ENCODE results near the gene AHNAK. TPM values are rescaled to one million over a fixed set of nuclear protein-coding genes. Genes with fewer than 3 reads are reported as not detected.
A peak's percentile ranks its signal among the peaks of the same experiment; 100 is the strongest.
"Not testable (repeated sequence)": the region's sequence is repeated elsewhere in the genome, so short reads cannot be mapped to it uniquely, and the experiment has no call there.

AHNAK gene
- total RNA-seq, 1 donor from 2014 or later, result 214 TPM

DNA sequence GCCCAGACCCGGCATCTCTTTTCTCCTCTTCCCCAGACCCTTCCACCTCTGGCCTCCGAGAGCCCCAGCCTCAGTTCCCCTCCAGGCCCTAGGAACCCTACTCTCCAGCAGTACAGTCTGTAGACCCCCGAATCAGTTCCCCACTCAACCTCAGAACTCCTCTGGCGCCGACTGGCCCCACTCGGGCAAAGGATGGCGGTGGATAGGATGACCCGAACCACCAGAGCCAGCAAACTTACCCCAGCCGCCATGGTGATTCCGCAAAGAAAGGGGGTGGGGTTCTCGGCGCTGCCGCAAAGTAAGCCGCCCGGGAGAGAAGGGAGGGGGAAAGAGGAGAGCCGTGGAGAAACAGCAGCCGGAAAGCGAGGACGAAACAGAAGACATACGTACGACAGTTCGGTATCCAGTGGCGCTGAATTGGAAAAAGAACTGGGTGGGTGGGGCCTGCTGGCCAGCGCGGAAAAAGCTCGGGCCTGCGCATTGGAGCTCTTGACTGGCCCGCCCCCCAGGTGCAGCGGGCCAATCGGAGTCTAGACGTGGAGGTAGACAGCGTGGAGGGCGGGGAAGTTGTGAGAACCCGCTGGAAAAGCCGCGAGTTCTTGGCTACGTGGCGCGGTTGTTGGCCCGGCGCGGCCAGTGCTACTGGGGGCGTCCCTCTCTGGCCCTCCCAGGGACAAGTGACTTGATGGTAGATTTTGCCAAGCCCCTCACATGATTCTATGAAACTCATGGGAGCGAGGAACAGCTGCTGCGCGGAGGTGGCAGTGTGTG lies 27.2 kb upstream of the AHNAK start, which contains the start of gene EEF1G:
Gene EEF1G, minus strand, starts transcription at position 300 of the 771 bp plus-strand sequence. Its CDS starts 49 bp downstream, at position 251.
- peak; percentile 100 for DNase-seq (ENCODE audit: low read depth in 2 of 2)

DNA sequence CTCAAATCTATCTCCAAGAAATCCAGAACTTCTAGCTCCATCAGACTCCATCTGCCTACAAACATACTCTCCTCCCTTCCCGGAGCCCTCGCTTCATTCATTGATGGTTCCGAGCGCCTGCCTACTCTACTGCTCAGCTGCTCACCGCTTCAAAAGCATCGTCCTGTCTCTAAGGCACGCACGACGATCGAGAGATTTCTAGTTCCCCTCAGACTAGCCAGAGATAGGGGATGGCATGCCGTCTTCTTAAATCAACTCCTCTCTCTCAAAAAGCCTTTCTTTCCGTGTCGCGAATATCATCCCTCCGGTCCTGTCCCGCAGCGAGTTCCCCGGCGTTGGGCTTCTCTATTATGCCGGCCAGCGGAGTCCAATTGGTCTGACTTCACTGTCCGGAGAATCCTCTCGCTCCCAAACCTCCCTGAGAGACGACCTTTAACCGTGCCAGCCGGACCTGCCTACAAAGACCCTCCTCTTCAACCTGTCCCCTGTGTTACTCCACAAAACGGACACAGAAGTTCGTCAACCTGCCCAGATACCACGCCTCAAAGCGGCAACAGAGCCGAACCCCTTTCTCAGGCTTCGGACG lies 26.5 kb upstream of the AHNAK start:
- DNase-seq (ENCODE audit: low read depth in 2 of 2), result peak; percentile 31 to 53

DNA sequence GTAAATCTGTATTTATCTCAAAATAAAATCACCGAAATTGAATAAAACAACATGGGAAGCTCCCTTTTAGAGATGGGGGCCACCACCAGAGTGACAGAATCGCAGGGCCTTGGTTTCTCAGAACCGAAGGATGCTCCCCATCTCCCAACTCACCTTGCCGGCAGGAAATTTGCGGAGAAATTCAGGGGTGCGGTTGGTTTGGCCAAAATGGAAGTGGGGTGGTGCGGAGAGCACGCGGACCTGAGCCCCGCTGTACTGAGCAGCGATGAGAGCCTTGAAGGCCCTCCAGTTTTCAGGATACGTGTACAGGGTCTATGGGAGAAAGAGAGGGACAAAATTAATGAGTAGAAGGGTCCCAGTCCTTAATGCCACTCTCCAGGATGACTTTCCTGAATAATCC lies 25.8 kb upstream of the AHNAK start:
- no peak for DNase-seq (ENCODE audit: low read depth in 2 of 2)

DNA sequence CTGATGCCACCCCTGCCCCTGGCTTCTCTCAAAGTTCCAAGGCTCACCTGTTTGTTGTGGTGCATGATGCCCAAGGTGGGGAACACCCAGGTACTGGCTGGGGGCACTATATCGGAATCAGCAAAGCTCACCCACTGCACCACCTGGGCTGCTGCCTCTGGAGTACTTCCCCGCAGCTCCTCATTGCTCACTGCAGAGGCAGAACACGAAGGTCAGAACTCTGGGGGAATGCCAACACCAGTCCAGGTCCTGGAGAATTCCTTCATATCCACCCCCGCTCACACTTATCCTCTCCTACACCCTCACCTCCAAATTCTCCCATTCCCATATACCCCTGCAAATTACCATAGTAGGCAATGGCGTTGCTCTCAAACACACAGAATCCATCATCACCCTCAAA lies 24.9 kb upstream of the AHNAK start:
- not testable (repeated sequence) for DNase-seq (ENCODE audit: low read depth in 2 of 2)

- not testable (repeated sequence) for DNase-seq (ENCODE audit: low read depth in 2 of 2)
These were observed 24.3 kb upstream of the AHNAK start for GRCh38 chr11:62570903-62571302.

GRCh38 chr11:62569611-62570010 lies 23.0 kb upstream of the AHNAK start:
- no peak for DNase-seq (ENCODE audit: low read depth in 2 of 2)

DNA sequence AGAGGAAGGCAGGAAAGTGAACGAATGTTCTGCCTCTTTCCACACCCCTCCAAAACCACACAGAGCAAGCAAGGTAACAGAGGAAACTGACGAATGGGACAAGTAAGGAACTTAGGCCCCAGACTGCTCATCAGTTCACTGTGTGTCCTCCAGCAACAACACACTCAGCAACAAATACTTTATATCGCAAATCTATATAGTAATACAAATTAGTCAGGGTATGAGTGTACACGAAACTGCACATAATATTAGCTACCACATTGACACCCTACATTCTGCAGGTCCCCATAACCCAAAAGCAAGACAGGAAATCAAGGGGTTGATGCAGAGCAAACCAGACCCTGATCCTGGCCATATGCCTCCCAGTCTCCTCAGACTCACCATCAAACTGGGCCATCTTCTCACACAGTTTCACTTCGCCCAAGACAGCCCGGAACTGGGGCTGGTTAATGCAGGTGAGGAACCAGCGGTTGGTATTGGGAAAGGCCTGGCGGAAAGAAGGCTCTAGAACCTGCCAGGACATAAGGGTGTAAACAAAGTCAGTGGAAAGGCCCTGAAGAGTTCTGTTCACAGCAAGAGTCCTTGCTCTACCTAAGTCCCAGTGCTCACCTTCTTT lies 20.5 kb upstream of the AHNAK start:
- DNase-seq (ENCODE audit: low read depth in 2 of 2), result no peak

DNA sequence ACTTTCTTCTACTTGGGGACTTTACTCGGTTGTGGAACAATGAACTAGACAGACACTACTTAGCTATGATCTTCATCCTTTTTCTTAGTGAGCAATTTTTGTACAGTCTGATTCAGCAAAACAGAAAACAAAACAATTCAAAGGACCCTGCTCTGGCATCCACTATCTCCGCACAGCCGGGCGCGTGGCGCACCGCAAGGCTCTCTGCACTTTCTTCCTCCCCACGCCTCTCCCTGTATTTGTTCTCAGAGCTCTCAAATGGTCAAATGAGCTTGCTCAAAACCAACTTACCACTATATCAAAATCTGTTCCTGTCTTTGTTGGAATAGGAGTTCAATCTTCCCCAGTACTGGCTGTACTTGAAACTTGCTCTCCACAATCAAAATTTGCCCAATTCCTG lies 19.6 kb upstream of the AHNAK start:
- DNase-seq (ENCODE audit: low read depth in 2 of 2), result no peak

DNA sequence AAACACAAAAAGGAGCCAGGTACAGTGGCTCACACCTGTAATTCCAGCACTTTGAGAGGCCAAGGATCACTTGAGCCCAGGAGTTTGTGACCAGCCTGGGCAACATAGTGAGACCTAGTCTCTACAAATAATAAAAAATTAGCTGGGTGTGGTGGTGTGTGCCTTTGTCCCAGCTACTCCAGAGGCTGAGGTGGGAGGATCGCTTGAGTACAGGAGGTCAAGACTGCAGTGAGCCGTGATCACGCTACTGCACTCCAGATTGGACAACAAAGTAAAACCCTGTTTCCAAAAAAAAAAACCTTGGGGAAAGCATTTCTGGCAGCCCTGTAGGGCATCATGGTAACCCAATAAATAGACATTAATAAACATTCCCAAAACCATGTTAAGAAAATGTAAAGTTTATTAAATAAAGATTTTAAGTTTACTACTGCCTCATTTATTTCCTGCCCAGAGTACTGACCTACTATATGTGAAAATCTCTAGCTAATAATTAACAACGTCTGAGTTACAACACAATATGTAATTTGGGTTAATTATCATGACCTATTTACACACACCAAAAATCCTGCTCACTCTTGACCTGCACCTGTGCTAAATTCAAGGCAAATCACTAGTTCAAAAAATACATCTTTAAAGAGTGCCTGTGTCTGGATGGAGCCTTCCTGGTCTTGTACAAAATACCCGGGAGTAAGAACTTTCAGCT lies 18.6 kb upstream of the AHNAK start:
- DNase-seq (ENCODE audit: low read depth in 2 of 2), result no peak

DNA sequence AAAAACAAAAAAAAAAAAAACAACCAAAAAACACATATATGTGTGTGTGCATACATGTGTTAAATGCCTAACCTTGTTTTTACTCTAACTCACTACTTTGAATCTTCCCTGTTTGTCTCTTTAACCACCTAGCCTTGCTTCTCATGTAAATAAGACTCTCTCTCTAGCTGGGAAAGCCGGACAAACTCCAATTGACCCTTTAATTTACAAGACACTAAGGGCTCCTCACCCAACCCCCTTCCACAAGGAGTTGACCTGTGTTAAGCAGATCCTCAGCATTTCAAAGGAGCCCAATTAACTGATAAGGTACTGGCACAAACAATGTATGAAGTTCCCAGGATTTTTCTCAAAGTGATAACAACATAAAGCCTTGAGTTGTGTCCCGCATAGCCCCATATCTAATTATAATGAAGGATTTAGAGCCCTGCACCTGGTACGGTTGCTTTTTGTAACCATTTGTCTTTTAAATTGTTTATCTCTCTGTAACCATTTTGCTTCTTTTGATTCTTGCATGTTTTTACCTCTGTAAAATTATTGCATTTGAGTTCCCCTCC lies 15.1 kb upstream of the AHNAK start:
- not testable (repeated sequence) for DNase-seq (ENCODE audit: low read depth in 2 of 2)

- peak; percentile 92 to 96 for DNase-seq (ENCODE audit: low read depth in 2 of 2)
These were observed 14.0 kb upstream of the AHNAK start for GRCh38 chr11:62560566-62561103.

DNA sequence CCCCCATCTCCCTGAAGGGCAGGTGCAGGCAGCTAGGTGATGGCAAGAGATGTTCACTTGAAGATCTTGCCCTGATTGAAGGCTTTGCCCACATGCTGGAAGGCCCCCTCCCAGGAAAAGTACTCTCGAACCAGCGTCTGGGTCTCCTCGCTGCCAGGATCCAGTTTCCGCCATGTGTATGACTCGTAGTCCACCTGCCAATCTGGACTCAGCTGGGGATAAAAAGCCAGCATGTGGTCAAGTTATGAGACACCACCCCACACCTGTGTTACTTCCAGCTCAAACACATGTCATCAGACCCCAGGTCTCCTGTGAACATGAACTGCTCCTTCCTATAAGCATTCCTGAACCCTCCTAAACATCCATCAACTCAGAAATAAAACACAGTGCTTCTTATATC lies 13.0 kb upstream of the AHNAK start:
- not testable (repeated sequence) for DNase-seq (ENCODE audit: low read depth in 2 of 2)

GRCh38 chr11:62559204-62559603 lies 12.6 kb upstream of the AHNAK start:
- no peak for DNase-seq (ENCODE audit: low read depth in 2 of 2)

- no peak for DNase-seq (ENCODE audit: low read depth in 2 of 2)
These were observed 12.1 kb upstream of the AHNAK start for GRCh38 chr11:62558669-62559068.

GRCh38 chr11:62556875-62557631 lies 10.4 kb upstream of the AHNAK start:
- no peak for DNase-seq (ENCODE audit: low read depth in 2 of 2)

GRCh38 chr11:62556108-62556874 lies 9.7 kb upstream of the AHNAK start:
- peak; percentile 88 to 91 for DNase-seq (ENCODE audit: low read depth in 2 of 2)

DNA sequence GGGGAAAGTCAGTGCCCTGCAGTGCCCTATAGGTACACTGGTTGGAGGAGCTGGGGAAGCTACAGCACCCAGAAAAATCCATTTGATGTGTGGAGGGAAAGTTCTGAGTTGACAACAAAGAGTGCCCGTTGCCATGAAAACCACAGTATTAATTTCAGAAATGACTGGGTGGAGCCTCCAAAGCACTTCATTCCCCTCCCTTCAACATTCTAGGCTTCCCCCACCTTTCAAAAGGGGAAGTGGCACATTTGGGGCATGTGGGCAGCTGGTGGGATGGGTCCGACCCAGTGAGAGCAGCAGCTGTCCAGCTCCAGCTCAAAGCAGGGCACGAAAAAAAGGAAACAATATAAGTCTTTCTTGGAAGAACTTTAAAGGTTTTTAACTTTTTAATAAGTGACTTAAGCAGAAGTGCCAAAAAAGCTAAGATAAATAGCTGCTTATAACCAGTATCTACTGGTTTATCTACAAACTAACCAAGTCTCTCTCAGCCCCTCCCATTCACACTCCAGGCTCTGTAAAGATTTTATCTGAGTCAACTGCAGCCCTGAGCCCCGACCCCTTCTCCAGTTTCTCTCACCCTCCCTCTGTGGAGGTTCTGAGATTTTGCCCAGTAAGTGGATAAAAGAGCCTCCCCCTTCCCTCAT lies 9.0 kb upstream of the AHNAK start:
- peak in 1 of 2 donors; percentile 32 for DNase-seq (ENCODE audit: low read depth in 2 of 2)

- no peak for DNase-seq (ENCODE audit: low read depth in 2 of 2)
These were observed 8.0 kb upstream of the AHNAK start for GRCh38 chr11:62554387-62555167.

Data from lung microvascular endothelial cell (primary cell).